Mesothelial cell of epicardium (in vitro differentiated cells): ENCODE data around the gene SLC35A1. TPM values are rescaled to one million over a fixed set of nuclear protein-coding genes. Genes with fewer than 3 reads are reported as not detected.
A peak's percentile ranks its signal among the peaks of the same experiment; 100 is the strongest.

Experiments used
- DNase-seq, 2 experiments: peaks; one replicate each; pipeline ENCODE4 v3.0.0; 2021; ENCODE audit warnings: low spot score in 2 of 2; ENCODE audit not compliant: unreplicated experiment in 2 of 2
- H3K27ac Mint-ChIP-seq: 2 replicates; pipeline ENCODE4 v1.8.0; 2021; ENCODE audit warnings: mixed read lengths
- H3K27me3 Mint-ChIP-seq: 2 replicates; pipeline ENCODE4 v1.8.0; 2021; ENCODE audit warnings: low read depth, mixed read lengths
- H3K36me3 Mint-ChIP-seq: 2 replicates; pipeline ENCODE4 v1.8.0; 2021; ENCODE audit warnings: mixed read lengths
- H3K4me1 Mint-ChIP-seq: 2 replicates; pipeline ENCODE4 v1.8.0; 2021; ENCODE audit warnings: mixed read lengths
- H3K4me3 Mint-ChIP-seq: 2 replicates; pipeline ENCODE4 v1.8.0; 2021; ENCODE audit warnings: mild to moderate bottlenecking, moderate library complexity, mixed read lengths
- H3K9me3 Mint-ChIP-seq: 2 replicates; pipeline ENCODE4 v1.8.0; 2021; ENCODE audit warnings: mixed read lengths
- total RNA-seq: library from RNA; stranded (reverse); gene quantifications from 3 replicates; pipeline ENCODE4 v1.2.1, GENCODE V29; 2021
- TF ChIP-seq, protein P1 (sequence below): fragments of 200-600 bp; sonication (generic); IDR thresholded peaks from one replicate; pipeline ENCODE4 v1.5.0; 2021; ENCODE audit warnings: antibody characterized with exemption; ENCODE audit not compliant: unreplicated experiment

The SLC35A1 gene
- total RNA-seq, 1 donor from 2014 or later: 26.4 TPM

DNA sequence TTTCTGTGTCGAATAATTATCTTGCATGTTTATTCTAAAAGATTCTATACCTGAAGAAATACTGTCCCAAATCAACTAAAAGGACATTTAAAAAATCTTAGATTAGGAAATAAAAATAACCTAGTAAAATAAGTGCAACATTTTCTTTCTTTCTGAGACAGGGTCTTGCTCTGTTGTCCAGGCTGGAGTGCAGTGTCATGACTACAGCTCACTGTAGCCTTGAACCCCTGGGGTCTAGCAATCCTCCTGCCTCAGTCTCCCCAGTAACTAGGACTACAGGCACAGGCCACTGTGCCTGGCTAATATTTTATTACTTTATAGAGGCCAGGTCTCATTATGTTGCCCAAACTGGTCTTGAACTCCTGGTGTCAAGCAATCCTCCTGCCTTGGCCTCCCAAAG, 68.3 kb downstream of the SLC35A1 start:
- H3K36me3 Mint-ChIP-seq: peaks cover 47% of the 10 kb centered on the region
- peak overlapping the region; percentile 9 for H3K27ac Mint-ChIP-seq
- TF ChIP-seq, protein P1, sequence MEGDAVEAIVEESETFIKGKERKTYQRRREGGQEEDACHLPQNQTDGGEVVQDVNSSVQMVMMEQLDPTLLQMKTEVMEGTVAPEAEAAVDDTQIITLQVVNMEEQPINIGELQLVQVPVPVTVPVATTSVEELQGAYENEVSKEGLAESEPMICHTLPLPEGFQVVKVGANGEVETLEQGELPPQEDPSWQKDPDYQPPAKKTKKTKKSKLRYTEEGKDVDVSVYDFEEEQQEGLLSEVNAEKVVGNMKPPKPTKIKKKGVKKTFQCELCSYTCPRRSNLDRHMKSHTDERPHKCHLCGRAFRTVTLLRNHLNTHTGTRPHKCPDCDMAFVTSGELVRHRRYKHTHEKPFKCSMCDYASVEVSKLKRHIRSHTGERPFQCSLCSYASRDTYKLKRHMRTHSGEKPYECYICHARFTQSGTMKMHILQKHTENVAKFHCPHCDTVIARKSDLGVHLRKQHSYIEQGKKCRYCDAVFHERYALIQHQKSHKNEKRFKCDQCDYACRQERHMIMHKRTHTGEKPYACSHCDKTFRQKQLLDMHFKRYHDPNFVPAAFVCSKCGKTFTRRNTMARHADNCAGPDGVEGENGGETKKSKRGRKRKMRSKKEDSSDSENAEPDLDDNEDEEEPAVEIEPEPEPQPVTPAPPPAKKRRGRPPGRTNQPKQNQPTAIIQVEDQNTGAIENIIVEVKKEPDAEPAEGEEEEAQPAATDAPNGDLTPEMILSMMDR: no peak
- peaks cover 9% of the 10 kb centered on the region for H3K9me3 Mint-ChIP-seq
- DNase-seq: no peak
- no peaks in the 10 kb centered on the region for H3K27me3 Mint-ChIP-seq
- peaks cover 5% of the 10 kb centered on the region for H3K4me1 Mint-ChIP-seq
- H3K4me3 Mint-ChIP-seq: no peak overlapping the region

DNA sequence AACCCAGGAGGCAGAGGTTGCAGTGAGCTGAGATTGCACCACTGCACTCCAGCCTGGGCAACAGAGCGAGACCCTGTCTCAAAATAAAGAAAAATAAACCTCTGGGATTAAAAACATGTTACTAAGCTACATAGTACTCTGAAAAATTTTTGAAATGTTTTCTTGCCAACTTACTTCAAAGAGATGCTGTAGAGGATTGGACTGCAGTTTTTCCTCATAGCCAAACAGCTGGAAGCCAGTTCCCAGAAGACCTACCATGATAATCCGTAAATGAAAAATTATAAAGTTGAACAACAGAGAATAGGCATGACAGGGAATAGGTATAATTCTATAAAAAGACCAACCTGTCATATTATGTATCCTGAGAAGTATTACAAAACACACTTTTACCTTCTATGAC, 69.0 kb downstream of the SLC35A1 start:
- TF ChIP-seq, protein P1: no peak
- Mint-ChIP-seq H3K4me1 (peaks cover 5% of the 10 kb centered on the region), H3K36me3 (peaks cover 47% of the 10 kb centered on the region), H3K27ac (peak overlapping the region; percentile 59), H3K27me3 (no peaks in the 10 kb centered on the region), H3K4me3 (no peak overlapping the region), H3K9me3 (peaks cover 9% of the 10 kb centered on the region)
- DNase-seq: no peak

DNA sequence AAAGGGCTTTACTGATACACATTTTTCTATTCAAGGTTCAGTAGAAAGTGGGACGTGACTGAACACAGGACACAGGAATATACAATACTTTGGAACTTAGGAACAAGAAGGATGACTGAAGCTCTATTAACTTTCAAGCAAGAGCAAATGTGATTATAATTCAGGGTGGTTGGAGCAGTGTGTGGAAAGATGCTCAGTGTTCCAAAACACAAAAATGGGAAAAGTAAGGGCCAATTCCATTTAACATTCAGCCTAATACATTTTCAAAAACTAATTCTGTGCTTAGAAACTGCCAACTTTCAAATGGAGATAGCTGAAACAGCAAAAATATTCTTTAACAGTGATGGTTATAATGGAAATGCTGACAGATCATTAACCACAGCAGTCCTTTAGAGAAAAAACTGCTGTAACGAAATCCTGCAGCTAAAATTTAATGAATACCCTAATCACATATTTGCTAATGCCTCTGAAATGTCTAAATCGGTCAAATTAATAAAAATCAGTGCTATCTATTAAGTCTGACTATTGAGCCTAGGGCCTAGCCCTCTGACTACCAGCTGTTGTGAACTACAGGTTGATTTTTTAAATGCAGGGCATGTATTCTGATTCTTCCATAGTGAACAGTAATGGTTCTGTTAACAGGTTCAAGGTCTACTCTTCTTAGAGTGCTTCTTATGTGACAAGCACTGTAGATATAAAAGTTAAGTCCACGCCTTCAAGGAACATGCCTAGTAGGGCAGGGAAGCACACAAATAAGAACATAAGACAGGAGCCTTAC, 71.1 kb downstream of the SLC35A1 start:
- Mint-ChIP-seq H3K4me3 (no peak overlapping the region), H3K4me1 (peaks cover 5% of the 10 kb centered on the region), H3K9me3 (peaks cover 9% of the 10 kb centered on the region), H3K27me3 (no peaks in the 10 kb centered on the region), H3K36me3 (peaks cover 45% of the 10 kb centered on the region), H3K27ac (no peak overlapping the region)
- no peak for DNase-seq
- TF ChIP-seq, protein P1: no peak

DNA sequence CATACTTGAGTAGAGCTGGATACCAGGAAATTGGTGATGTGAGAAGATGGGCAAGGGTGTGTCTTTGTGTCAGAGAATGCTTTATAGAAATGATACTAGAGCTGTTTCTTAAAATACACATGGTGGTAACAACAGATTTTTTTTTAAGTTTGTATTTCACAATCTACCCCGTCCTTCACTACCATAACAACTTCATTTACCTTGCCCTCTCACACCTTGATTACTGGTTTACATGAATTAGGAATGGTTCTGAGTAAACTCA, 71.6 kb downstream of the SLC35A1 start:
- H3K9me3 Mint-ChIP-seq: peaks cover 6% of the 10 kb centered on the region
- H3K36me3 Mint-ChIP-seq: peaks cover 40% of the 10 kb centered on the region
- H3K27ac Mint-ChIP-seq: no peak overlapping the region

DNA sequence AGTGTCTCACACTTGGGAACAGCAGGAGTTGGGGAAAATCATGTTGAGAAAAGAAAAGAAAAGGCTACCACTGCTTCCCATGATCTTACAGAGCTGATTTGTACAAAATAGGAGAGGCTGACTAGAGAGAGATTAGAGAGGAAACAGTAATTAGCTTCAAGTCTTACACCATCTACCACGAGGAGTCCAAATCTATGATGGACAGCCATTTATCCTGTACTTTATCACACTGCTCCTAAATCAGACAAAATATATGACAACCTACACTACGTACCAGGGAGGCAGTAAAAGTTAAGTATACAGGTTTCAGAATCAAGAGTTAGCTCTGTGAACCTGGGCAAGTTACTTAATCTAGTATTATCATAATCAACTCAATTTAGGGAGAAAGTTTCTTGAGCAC, 79.0 kb downstream of the SLC35A1 start:
- no peak for DNase-seq
- Mint-ChIP-seq H3K27me3 (no peaks in the 10 kb centered on the region), H3K27ac (peak overlapping the region; percentile 35), H3K36me3 (peaks cover 33% of the 10 kb centered on the region), H3K4me1 (no peaks in the 10 kb centered on the region), H3K4me3 (no peak overlapping the region), H3K9me3 (no peaks in the 10 kb centered on the region)
- TF ChIP-seq, protein P1: no peak

More for the DNA sequence above, 71.6 kb downstream of the SLC35A1 start:
- DNase-seq: no peak
- H3K27me3 Mint-ChIP-seq: no peaks in the 10 kb centered on the region
- peaks cover 5% of the 10 kb centered on the region for H3K4me1 Mint-ChIP-seq
- no peak overlapping the region for H3K4me3 Mint-ChIP-seq
- TF ChIP-seq, protein P1: no peak
